Keratinocyte (primary cell): Measurements from ENCODE around the gene PTPN4. TPM values are rescaled to one million over a fixed set of nuclear protein-coding genes. Genes with fewer than 3 reads are reported as not detected.

Experiments used
- DNase-seq: peaks from one replicate; pipeline ENCODE4 v3.0.0-alpha.2; 2011; ENCODE audit warnings: low read depth, missing footprints, low spot score
- FAIRE-seq: peaks from 2 replicates; lab custom pipeline; 2011; peaks lifted over from hg19 to GRCh38; lab: Jason Lieb, UNC
- H2AFZ ChIP-seq: 2 replicates; pipeline ENCODE4 v1.6.0; 2012; ENCODE audit warnings: low read length, control low read depth, inconsistent platforms; ENCODE audit not compliant: control insufficient read depth
- H3K27ac ChIP-seq: 2 replicates; pipeline ENCODE4 v1.5.1; 2011; ENCODE audit warnings: low read length; ENCODE audit not compliant: control insufficient read depth, insufficient read depth
- H3K27me3 ChIP-seq: 3 replicates; pipeline ENCODE4 v1.6.0; 2011; ENCODE audit warnings: low read length; ENCODE audit not compliant: control insufficient read depth, insufficient read depth; ENCODE audit errors: extremely low read depth
- H3K36me3 ChIP-seq, 2 experiments: 2 replicates in 1 of 2; 3 replicates in 1 of 2; pipeline ENCODE4 v1.5.1; 2011; ENCODE audit warnings: low read length in 2 of 2, mild to moderate bottlenecking in 1 of 2; ENCODE audit not compliant: control insufficient read depth in 2 of 2, insufficient read depth in 2 of 2; ENCODE audit errors: extremely low read depth in 1 of 2
- H3K4me1 ChIP-seq: 3 replicates; pipeline ENCODE4 v1.5.1; 2011; ENCODE audit warnings: low read length; ENCODE audit not compliant: control insufficient read depth, insufficient read depth; ENCODE audit errors: extremely low read depth
- H3K4me2 ChIP-seq: 3 replicates; pipeline ENCODE4 v1.6.0; 2011; ENCODE audit warnings: low read depth, low read length; ENCODE audit not compliant: control insufficient read depth, insufficient read depth; ENCODE audit errors: extremely low read depth
- H3K4me3 ChIP-seq, 3 experiments: fragments of 200-600 bp in 1 of 3; sonication (generic) in 1 of 3; 2 replicates in 2 of 3; 3 replicates in 1 of 3; pipeline ENCODE4 v1.5.1; 2011 to 2016; ENCODE audit warnings: low read length in 3 of 3, mild to moderate bottlenecking in 3 of 3, control low read depth in 2 of 3, inconsistent platforms in 1 of 3, low read depth in 1 of 3, mixed read lengths in 1 of 3, mixed run types in 1 of 3, moderate library complexity in 1 of 3; ENCODE audit not compliant: control insufficient read depth in 2 of 3, insufficient read depth in 2 of 3; ENCODE audit errors: extremely low read depth in 1 of 3
- H3K79me2 ChIP-seq: 2 replicates; pipeline ENCODE4 v1.6.0; 2012; ENCODE audit warnings: low read length; ENCODE audit not compliant: control insufficient read depth, insufficient read depth
- H3K9ac ChIP-seq: 3 replicates; pipeline ENCODE4 v1.6.0; 2011; ENCODE audit warnings: low read length; ENCODE audit not compliant: control insufficient read depth, insufficient read depth; ENCODE audit errors: extremely low read depth
- H3K9me1 ChIP-seq: 3 replicates; pipeline ENCODE4 v1.6.0; 2011; ENCODE audit warnings: low read length; ENCODE audit not compliant: control insufficient read depth, insufficient read depth; ENCODE audit errors: extremely low read depth
- H3K9me3 ChIP-seq: 2 replicates; pipeline ENCODE4 v1.5.1; 2012; ENCODE audit warnings: low read depth, low read length; ENCODE audit not compliant: control insufficient read depth
- H4K20me1 ChIP-seq: 3 replicates; pipeline ENCODE4 v1.6.0; 2011; ENCODE audit warnings: low read length; ENCODE audit not compliant: control insufficient read depth, insufficient read depth; ENCODE audit errors: extremely low read depth
- EZH2 ChIP-seq: IDR thresholded peaks from one replicate; pipeline ENCODE4 v1.6.1; 2012; ENCODE audit warnings: inconsistent platforms, mild to moderate bottlenecking, low read length, moderate library complexity
- dilution Hi-C: fragments of 300-500 bp; cut with MboI; formaldehyde crosslinking; loops from one replicate; pipeline ENCODE4 v1.7.0; 2020; ENCODE audit warnings: low sequenced_read_pairs; ENCODE audit not compliant: extremely low pct_ligation_motif_present
- polyA plus RNA-seq, 5 experiments: library from polyadenylated mRNA; depleted of rRNA in 3 of 5; stranded (reverse) in 3 of 5; stranded (forward) in 1 of 5; unstranded in 1 of 5; fragments of >200 nt; gene quantifications; 1 replicate in 1 of 5; 2 replicates in 3 of 5; 3 replicates in 1 of 5; pipeline versions ENCODE4 v1.2.1 to v1.2.3, GENCODE V29; 2011 to 2012; ENCODE audit warnings: missing spikeins in 2 of 5, low read depth in 1 of 5, low replicate concordance in 1 of 5
- TF ChIP-seq, protein P1 (sequence below), 3 experiments: IDR thresholded peaks in 1 of 3; conservative IDR thresholded peaks in 1 of 3; optimal IDR thresholded peaks in 1 of 3; 2 replicates in 2 of 3; 3 replicates in 1 of 3; pipeline versions ENCODE3 to v1.5.1; 2011; ENCODE audit warnings: low read length in 3 of 3, mild to moderate bottlenecking in 3 of 3, moderate library complexity in 2 of 3, control low read depth in 1 of 3, inconsistent platforms in 1 of 3; ENCODE audit not compliant: insufficient read depth in 2 of 3; ENCODE audit errors: extremely low read depth in 1 of 3

The PTPN4 gene
- polyA plus RNA-seq, 1 donor (not counting 4 experiments of a cell fraction or from before 2014, with no cell fraction given), result 20.6 TPM

DNA sequence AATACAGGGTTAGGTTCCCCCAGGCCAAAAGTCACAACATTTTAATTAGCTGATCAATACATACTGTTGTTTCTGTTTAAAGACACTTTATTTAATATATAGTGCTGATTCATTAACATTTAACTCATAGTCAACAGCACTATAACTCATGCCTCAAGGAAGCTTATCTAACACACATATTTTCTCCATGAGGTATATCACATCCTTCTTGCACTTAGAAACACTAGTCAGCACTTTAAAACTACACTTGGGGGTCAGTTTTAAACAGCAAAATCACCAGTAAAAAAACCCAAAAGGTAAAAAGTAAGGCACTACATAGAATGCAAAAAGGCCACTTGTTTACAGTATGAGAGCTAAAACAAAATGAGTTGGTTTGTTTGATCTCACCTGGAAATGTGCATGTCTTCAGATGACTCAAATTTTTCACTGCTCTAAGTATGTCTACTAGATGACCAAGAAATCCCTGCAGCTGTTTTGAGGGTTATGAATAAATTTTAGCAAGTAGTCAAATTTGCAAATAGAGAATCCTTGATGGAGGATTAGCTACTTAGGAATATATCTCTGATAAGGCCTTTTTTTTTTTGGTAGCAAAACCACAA lies 199.0 kb downstream of the PTPN4 start:
- TF ChIP-seq, protein P1, sequence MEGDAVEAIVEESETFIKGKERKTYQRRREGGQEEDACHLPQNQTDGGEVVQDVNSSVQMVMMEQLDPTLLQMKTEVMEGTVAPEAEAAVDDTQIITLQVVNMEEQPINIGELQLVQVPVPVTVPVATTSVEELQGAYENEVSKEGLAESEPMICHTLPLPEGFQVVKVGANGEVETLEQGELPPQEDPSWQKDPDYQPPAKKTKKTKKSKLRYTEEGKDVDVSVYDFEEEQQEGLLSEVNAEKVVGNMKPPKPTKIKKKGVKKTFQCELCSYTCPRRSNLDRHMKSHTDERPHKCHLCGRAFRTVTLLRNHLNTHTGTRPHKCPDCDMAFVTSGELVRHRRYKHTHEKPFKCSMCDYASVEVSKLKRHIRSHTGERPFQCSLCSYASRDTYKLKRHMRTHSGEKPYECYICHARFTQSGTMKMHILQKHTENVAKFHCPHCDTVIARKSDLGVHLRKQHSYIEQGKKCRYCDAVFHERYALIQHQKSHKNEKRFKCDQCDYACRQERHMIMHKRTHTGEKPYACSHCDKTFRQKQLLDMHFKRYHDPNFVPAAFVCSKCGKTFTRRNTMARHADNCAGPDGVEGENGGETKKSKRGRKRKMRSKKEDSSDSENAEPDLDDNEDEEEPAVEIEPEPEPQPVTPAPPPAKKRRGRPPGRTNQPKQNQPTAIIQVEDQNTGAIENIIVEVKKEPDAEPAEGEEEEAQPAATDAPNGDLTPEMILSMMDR (optimal IDR thresholded peaks at IDR 0.05 in 1 of 3, IDR thresholded peaks at IDR 0.05 in 1 of 3, conservative IDR thresholded peaks at IDR 0.05 in 1 of 3; ENCODE audit: extremely low read depth in 1 of 3, insufficient read depth in 2 of 3, low read length in 3 of 3), result no peak
- TF ChIP-seq EZH2, result no peak
- DNase-seq, result no peak
- no peaks in the 10 kb centered on the region for H3K9me1 ChIP-seq
- no peaks in the 10 kb centered on the region for H4K20me1 ChIP-seq
- no peak overlapping the region for H3K9ac ChIP-seq
- no peaks in the 10 kb centered on the region for H3K79me2 ChIP-seq
- FAIRE-seq, result no peak
- H3K4me3 ChIP-seq, result no peak overlapping the region
- H3K27me3 ChIP-seq, result no peaks in the 10 kb centered on the region
- H2AFZ ChIP-seq, result no peak overlapping the region
- H3K9me3 ChIP-seq, result no peaks in the 10 kb centered on the region
- dilution Hi-C loops, result no loop called here
- no peaks in the 10 kb centered on the region for H3K4me1 ChIP-seq
- no peak overlapping the region for H3K4me2 ChIP-seq
- no peak overlapping the region for H3K27ac ChIP-seq
- H3K36me3 ChIP-seq, result peaks cover 0 to 1% of the 10 kb centered on the region in 2 experiments

DNA sequence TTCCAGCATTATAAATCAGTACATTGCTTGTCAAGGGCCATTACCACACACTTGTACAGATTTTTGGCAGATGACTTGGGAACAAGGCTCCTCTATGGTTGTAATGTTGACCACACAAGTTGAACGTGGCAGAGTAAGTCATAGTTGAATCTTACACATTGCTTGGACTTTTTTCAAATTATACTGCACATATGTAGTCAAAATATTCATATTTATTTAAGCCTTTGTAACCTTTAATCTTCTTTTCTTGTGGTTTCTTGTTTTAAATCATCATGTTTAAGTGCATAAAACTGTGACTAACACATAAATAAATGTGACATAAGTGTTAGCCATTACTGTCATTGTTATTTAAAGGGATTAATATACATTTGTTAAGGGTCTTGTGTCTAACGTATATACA lies 201.1 kb downstream of the PTPN4 start:
- Histone ChIP-seq H3K9me3 (no peaks in the 10 kb centered on the region), H3K27me3 (no peaks in the 10 kb centered on the region), H3K4me3 (no peak overlapping the region), H3K79me2 (no peaks in the 10 kb centered on the region), H2AFZ (no peak overlapping the region), H3K36me3 (peaks cover 0 to 1% of the 10 kb centered on the region in 2 experiments), H3K27ac (no peak overlapping the region), H3K4me2 (no peak overlapping the region), H3K9me1 (no peaks in the 10 kb centered on the region), H4K20me1 (no peaks in the 10 kb centered on the region), H3K9ac (no peak overlapping the region), H3K4me1 (no peaks in the 10 kb centered on the region)
- no peak for TF ChIP-seq EZH2
- TF ChIP-seq, protein P1 (optimal IDR thresholded peaks at IDR 0.05 in 1 of 3, IDR thresholded peaks at IDR 0.05 in 1 of 3, conservative IDR thresholded peaks at IDR 0.05 in 1 of 3; ENCODE audit: extremely low read depth in 1 of 3, insufficient read depth in 2 of 3, low read length in 3 of 3), result no peak
- dilution Hi-C loops, result no loop called here
- FAIRE-seq (no peak), DNase-seq (no peak)
